ENCODE results near the gene GGA3.
"Not testable (repeated sequence)": the region's sequence is repeated elsewhere in the genome, so short reads cannot be mapped to it uniquely, and the experiment has no call there.

The GGA3 gene, protein sequence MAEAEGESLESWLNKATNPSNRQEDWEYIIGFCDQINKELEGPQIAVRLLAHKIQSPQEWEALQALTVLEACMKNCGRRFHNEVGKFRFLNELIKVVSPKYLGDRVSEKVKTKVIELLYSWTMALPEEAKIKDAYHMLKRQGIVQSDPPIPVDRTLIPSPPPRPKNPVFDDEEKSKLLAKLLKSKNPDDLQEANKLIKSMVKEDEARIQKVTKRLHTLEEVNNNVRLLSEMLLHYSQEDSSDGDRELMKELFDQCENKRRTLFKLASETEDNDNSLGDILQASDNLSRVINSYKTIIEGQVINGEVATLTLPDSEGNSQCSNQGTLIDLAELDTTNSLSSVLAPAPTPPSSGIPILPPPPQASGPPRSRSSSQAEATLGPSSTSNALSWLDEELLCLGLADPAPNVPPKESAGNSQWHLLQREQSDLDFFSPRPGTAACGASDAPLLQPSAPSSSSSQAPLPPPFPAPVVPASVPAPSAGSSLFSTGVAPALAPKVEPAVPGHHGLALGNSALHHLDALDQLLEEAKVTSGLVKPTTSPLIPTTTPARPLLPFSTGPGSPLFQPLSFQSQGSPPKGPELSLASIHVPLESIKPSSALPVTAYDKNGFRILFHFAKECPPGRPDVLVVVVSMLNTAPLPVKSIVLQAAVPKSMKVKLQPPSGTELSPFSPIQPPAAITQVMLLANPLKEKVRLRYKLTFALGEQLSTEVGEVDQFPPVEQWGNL

GRCh38 chr17:75261336-75262111, at the start of gene GGA3, which contains the start of gene MRPS7:
Gene GGA3 (minus strand): TSS chr17:75261606. CDS start chr17:75261587, 19 bp downstream.
Gene MRPS7 (plus strand): TSS chr17:75261879. CDS start chr17:75261901, 22 bp downstream.
- DNase-seq: peak; percentile 70

DNA sequence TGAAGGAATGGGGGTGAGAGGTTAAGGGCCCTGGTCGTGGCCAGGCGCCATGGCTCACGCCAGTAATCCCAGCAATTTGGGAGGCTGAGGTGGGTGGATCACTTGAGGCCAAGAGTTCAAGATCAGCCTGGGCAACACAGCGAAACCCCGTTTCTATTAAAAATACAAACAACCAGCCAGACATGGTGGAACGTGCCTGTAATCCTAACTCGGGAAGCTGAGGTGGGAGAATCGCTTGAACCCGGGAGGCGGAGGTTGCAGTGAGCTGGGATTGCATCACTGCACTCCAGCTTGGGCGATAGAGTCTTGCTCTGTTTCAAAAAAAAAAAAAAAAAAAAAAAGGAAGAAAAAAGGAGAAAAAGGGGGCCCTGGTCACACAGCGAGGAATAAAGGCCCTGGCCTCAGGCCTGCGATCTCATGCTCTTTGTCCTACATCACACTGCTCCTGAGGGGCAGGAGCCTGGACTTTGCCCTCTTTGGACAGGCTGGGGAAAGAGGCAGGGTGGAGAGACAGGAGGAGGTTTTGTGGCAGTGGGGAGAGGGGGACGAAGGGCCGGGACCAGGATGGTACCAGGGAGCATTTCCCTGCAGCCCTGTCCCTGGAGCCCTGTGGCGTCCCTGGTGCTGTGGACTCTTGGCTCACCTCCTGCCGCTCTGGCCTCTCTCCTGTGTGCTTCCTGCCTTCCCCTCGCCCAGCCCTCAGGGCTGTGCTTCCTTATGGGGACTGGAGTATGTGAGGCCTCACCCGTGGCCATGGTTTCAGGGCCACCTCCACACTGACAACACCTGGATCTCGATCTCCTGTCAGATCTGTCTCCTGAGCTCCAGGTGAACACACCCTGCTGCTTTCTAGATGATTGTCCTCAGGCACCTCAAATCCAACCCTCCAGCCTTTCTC, 47.6 kb upstream of the GGA3 start:
- no peak for DNase-seq

DNA sequence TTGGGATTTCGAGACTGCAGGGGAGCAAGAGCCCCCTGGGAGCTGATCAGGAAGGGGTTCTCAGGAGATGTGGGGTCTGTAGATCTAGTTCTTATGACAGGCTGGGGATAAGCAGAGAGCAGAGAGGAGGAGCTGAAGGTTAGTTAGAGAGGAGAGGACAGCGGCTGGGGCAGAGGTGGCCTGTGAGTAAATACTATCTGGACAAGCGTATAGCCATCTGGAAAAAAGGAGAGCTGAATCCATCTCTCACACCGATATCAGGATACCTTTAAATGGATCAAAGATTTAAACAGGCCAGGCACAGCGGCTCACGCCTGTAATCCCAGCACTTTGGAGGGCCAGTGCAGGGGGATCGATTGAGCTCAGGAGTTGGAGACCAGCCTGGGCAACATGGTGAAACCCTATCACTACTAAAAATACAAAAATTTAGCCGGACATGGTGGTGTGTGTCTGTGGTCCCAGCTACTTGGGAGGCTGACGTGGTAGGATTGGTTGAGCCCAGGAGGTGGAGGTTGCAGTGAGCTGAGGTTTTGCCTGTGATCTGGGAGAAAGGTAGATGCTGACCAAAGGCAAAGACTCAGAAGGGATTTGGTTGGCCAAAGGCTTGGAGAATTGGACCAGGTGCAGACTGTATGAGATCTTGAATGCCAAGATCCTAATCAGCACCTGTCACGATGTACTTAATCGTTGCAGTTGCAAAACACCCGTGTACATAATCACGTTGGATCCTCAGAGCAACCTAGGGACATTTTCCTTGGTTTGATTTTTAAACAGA, 46.7 kb upstream of the GGA3 start:
- DNase-seq: no peak

DNA sequence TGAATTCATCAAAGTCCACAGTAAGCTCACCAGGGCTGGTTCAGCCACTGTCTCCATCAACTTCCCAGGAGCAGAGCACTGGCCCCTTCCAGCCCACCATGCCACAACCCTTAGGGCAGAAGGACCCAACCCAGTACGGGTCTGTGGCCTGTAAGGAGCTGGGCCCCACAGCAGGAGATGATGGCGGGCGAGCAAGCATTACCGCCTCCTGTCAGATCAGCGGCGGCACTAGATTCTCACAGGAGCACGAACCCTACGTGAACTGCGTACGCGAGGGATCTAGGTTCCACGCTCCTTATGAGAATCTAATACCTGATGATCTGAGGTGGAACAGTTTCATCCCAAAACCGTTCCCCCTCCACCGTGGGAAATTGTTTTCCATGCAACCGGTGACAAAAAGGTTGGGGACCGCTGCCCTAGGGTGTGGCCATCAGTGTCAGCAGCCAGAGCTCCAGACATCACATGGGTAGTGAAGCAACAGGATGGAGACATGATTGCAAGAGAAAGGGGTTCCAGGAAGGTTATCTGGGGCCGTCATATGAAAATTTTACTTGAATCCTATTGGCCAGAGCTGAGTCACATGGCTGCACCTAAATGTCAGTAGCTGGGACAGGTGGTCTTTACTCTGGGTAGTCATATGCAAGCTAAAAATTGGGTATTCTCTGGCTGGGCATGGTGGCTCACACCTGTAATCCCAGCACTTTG, 40.2 kb upstream of the GGA3 start:
- DNase-seq: no peak

DNA sequence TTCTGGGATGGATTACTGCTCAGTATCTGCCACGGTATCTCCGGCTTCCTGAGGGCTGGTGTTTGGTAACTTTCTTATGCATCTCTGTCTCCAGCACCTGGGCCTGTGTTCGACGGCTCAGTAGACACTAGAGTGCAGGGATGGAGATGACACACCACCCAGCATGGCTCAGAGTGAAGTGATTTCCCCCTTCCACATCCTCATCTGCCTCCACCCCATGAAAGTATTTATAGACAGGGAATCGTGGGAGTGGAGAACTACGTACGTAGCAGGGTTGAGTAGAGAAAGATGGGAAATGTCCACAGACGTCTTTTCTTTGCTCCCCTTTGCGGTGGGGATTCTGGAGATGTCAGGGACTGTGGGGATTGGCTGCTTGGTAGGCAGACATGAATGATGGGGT, 39.6 kb upstream of the GGA3 start:
- DNase-seq: no peak

DNA sequence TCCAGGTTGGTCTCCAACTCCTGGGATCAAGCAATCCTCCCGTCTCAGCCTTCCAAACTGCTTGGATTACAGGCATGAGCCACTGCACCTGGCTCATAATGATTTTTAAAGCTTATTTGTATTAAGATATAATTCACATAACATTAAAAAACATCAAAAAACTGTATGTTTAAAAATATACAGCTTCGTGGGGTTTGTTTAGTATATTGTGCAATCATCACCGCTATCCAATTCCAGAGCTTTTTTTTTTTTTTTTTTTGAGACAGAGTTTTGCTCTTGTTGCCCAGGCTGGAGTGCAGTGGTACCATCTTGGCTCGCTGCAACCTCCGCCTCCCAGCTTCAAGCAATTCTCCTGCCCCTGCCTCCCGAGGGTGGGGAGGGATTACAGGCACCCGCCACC, 38.9 kb upstream of the GGA3 start:
- DNase-seq: no peak

GRCh38 chr17:75295201-75296158, 34.1 kb upstream of the GGA3 start:
- DNase-seq: no peak

GRCh38 chr17:75292810-75293448, 31.5 kb upstream of the GGA3 start:
- DNase-seq: not testable (repeated sequence)

DNA sequence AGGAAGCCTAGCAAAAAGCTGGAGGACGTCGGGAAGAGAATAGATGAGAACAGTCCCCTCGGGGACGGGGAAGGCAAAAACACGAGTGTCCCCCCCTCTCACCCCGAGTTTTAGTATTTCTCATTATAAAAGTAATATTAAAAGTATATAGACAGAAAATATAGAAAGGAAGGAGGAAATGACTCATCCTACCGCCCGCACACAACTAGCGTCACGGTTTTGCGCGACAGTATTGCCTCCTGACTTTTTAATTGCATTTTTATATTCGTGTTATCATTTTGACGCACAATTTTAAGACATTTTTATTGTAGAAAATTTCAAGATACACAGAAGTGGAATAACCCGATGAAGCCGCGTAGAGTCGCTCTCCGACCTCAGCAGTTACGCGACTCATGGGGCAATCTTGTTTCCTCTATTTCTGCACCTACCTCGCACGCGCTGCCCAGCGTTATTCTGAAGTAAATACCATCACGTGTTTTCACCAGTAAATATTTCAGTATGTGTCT, 28.5 kb upstream of the GGA3 start:
- no peak for DNase-seq

- peak; percentile 94 for DNase-seq
These were observed 27.9 kb upstream of the GGA3 start, which contains the start of gene SLC25A19 for GRCh38 chr17:75289115-75289831. Gene SLC25A19 (minus strand): TSS chr17:75289433. CDS start chr17:75286764, 2,669 bp downstream.

- no peak for DNase-seq
These were observed 27.3 kb upstream of the GGA3 start for GRCh38 chr17:75288770-75289114.

DNA sequence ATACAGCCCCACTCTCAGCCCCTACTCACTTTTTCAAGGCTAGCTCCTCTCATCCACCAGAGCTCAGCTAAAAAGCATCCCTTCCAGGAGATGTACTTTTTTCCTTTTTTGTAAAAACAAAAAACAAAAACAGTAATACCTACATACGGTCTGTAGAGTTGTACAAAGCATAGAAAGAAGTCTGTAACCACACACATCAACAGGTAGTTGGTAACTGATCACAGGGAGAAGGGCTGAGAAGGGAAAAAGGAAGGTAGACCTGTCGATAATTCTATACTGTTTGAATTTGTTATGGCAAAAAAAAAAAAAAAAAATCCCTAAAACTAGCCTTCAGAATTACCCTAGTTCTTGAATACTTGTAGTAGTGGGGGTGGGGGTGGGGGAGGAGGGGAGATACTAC, 27.0 kb upstream of the GGA3 start:
- no peak for DNase-seq

DNA sequence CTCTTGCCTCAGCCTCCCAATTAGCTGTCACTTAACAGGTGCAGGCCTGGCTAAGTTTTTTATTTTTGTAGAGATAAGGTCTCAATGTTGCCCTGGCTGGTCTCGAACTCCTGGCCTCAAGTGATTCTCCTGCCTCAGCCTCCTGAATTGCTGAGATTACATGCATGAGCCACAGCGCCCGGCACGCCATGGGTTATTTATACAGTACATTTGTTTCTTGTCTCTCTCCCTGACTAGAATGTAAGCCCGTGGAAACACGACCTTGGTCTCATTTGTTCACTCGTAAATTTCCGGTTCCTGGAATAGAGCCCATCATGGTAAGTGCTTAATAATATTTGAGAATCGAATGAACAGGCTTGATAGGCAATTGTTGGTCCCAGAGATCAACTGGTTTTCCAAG, 25.8 kb upstream of the GGA3 start:
- no peak for DNase-seq

GRCh38 chr17:75285123-75285522, 23.7 kb upstream of the GGA3 start:
- no peak for DNase-seq

- not testable (repeated sequence) for DNase-seq
These were observed 18.8 kb upstream of the GGA3 start for GRCh38 chr17:75280189-75280588.

DNA sequence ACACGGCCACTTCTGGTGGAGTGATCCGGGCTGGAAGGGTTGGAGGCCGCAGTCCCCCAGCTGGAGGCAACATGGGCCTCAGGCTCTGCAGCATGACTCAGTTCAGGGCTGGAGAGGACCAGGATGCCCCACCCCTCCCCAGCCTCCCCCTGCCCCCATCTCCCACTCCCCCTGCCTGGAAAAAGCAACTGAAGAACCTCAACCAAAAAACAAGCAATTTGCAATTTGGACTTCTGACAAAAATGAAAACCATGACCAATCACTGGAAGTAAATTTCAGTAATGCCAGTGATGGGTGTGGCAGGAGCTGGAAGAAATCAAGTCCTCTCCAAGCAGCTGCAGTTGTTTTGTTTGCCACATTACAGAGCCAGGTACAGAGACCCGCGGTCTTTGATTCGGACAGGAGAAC, 16.3 kb upstream of the GGA3 start:
- no peak for DNase-seq

DNA sequence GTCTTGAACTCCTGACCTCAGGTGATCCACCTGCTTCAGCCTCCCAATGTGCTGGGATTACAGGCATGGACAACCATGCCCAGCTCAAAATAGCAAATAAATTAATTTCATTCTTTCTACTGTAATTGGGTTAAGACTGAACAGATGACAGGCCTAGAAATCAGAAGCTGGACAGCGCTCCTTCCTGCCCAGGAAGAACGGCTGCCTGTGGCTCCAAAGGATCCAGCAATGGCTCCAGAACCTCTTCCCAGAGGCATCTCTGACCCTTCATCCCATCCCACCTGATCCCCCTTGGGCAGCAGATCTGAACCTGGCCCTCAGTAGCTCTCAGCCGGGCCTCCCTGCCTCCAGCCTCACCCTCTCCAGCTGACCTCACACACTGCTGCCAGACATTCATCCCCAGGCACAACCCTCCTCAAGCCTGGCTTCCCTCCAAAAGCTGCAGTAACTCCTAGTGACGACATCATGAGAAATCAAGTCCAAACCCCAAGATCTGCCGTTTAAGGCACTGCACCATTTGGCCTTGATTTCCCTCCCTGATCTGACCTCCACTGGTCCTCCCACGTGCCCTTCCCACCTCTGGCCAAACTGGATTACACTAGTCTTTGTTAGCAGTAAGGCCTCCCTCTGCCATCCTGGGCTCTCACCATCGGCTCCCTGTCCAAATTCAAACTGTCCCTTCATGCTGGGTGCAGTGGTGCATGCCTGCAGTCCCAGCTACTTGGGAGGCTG, 12.7 kb upstream of the GGA3 start:
- no peak for DNase-seq

DNA sequence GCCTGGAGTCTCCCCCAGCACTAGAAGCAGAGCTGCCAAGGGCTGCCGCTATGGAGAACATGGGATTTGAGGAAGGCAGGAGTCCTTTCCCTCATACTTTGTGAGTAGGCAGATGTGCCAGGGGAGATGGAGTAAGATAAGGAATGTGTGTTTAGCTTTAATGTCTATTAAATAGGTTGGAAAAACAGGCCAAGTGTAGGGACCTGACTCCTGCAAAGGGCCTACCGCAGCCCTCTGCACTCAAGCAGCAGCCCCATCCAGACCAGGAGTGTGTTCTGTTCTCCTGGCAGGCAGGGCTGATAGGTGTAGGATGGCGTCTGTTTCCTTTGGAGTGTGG, 11.4 kb upstream of the GGA3 start:
- DNase-seq: no peak
